Measurements from ENCODE around the gene FAM110D.

DNA sequence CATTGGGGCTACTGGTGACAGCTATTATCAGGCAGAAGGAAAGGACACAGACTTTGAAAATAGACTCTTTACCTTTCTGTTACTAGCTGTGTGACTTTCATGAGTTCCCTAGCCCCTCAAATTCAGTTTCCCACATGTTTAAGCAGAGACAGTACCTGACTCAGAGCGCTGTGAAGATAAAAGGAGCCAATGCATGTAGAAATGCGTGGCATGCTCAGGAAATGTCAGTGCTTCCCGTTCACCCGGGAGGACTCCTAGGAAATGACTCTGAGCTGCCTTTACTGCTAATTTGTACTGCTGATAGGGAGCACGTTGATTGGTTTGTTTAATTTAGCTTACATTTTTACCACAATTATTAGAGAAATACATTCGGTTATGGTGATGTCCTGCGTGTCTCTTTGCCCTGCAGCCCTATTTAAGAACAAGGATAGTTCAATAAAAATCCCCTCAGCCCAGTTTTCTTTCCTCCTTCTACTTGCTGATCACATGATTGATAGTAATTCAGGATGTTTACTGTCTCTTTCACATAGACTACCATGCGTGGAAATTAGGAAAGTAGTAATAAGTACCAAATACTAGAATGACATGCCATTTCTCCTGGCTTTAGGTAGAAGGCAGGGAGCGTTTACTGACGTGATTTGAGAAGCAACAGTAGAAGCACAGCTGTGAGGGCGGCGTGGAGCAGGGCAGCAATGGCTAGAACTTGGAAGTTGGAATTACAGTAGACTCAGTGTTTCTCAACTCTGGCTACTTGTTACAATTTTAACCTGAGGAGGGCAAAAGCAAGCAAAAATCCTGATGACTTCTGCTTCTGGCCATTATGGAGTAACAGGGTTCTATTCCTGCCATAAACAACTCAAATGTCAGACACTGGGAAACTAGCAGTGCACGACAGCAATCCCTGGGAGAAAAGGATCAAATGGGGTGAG is 31.4 kb upstream of the FAM110D start:
- TF ChIP-seq GATA2 (IDR thresholded peaks at IDR 0.05; ENCODE audit: low read depth, low read length) (no peak), GATA3 (IDR thresholded peaks at IDR 0.05; ENCODE audit: low read depth, low read length) (no peak)
